CD14-positive monocyte (primary cell): ENCODE results near the gene STPG2. TPM values are rescaled to one million over a fixed set of nuclear protein-coding genes. Genes with fewer than 3 reads are reported as not detected.

ENCODE experiments used
- DNase-seq, 3 donors: peaks; one replicate each; pipeline ENCODE4 v3.0.0-alpha.2; 2011 to 2022
- H2AFZ ChIP-seq: 2 replicates; pipeline ENCODE4 v1.6.0; 2012; ENCODE audit warnings: mild to moderate bottlenecking, low read depth, low read length, inconsistent platforms; ENCODE audit not compliant: insufficient read depth, poor library complexity, severe bottlenecking
- H3K27ac ChIP-seq, 2 donors: 1 replicate in 1 of 2; 2 replicates in 1 of 2; pipeline ENCODE4 v1.5.1; 2012 to 2013; ENCODE audit warnings: low read length in 2 of 2, control low read depth in 1 of 2, inconsistent platforms in 1 of 2, low read depth in 1 of 2, mild to moderate bottlenecking in 1 of 2
- H3K27me3 ChIP-seq, 2 donors: one replicate each; pipeline versions ENCODE4 v1.6.0 to v1.6.1; 2011 to 2013; ENCODE audit warnings: low read length in 2 of 2; ENCODE audit not compliant: control insufficient read depth in 2 of 2, insufficient read depth in 2 of 2
- H3K36me3 ChIP-seq, 2 donors: replicated peaks in 1 of 2; 1 replicate in 1 of 2; 2 replicates in 1 of 2; pipeline versions ENCODE4 v1.5.1 to v1.6.1; 2012 to 2013; ENCODE audit warnings: low read length in 2 of 2, control low read depth in 1 of 2, inconsistent platforms in 1 of 2, mild to moderate bottlenecking in 1 of 2; ENCODE audit not compliant: insufficient read depth in 2 of 2, control insufficient read depth in 1 of 2
- H3K4me1 ChIP-seq, 2 donors: 1 replicate in 1 of 2; 2 replicates in 1 of 2; pipeline versions ENCODE4 v1.5.1 to v1.6.1; 2012 to 2013; ENCODE audit warnings: low read length in 2 of 2, control low read depth in 1 of 2, inconsistent platforms in 1 of 2, mild to moderate bottlenecking in 1 of 2, moderate library complexity in 1 of 2; ENCODE audit not compliant: insufficient read depth in 2 of 2, control insufficient read depth in 1 of 2
- H3K4me2 ChIP-seq: replicated peaks from 2 replicates; pipeline ENCODE3; 2012; ENCODE audit warnings: low read length, moderate library complexity, mild to moderate bottlenecking; ENCODE audit not compliant: poor library complexity, severe bottlenecking; ENCODE audit errors: extremely low read depth
- H3K4me3 ChIP-seq, 3 experiments: fragments of 200-600 bp in 1 of 3; sonication (generic) in 1 of 3; replicated peaks in 1 of 3; 1 replicate in 2 of 3; 2 replicates in 1 of 3; pipeline ENCODE4 v1.5.1; 2011 to 2013; ENCODE audit warnings: low read length in 3 of 3, mild to moderate bottlenecking in 3 of 3, control low read depth in 2 of 3, low read depth in 2 of 3, inconsistent platforms in 1 of 3, moderate library complexity in 1 of 3
- H3K79me2 ChIP-seq: 2 replicates; pipeline ENCODE4 v1.6.0; 2012; ENCODE audit warnings: mild to moderate bottlenecking, control low read depth, inconsistent platforms, low read length, moderate library complexity; ENCODE audit not compliant: insufficient read depth
- H3K9ac ChIP-seq: 2 replicates; pipeline ENCODE4 v1.6.0; 2017; ENCODE audit warnings: low read length, mild to moderate bottlenecking; ENCODE audit not compliant: insufficient read depth, poor library complexity, severe bottlenecking
- H3K9me3 ChIP-seq, 2 donors: replicated peaks in 1 of 2; 1 replicate in 1 of 2; 2 replicates in 1 of 2; pipeline versions ENCODE4 v1.5.1 to v1.6.1; 2012 to 2013; ENCODE audit warnings: low read length in 2 of 2, control low read depth in 1 of 2; ENCODE audit not compliant: control insufficient read depth in 1 of 2, insufficient read depth in 1 of 2
- H4K20me1 ChIP-seq: 2 replicates; pipeline ENCODE4 v1.6.0; 2012; ENCODE audit warnings: mild to moderate bottlenecking, low read length, control low read depth, moderate library complexity; ENCODE audit not compliant: insufficient read depth
- H3K27ac Mint-ChIP-seq, 7 donors: one replicate each; pipeline ENCODE4 v1.8.0; 2020; ENCODE audit warnings: mild to moderate bottlenecking in 7 of 7, mixed read lengths in 7 of 7, moderate library complexity in 6 of 7, inconsistent platforms in 2 of 7
- H3K27me3 Mint-ChIP-seq, 3 donors: one replicate each; pipeline ENCODE4 v1.8.0; 2021 to 2022; ENCODE audit warnings: low read depth in 3 of 3, mild to moderate bottlenecking in 3 of 3, mixed read lengths in 3 of 3, moderate library complexity in 3 of 3, inconsistent platforms in 1 of 3
- H3K36me3 Mint-ChIP-seq, 2 donors: one replicate each; pipeline ENCODE4 v1.8.0; 2020; ENCODE audit warnings: mixed read lengths in 2 of 2, inconsistent platforms in 1 of 2, mild to moderate bottlenecking in 1 of 2
- H3K4me1 Mint-ChIP-seq: one replicate; pipeline ENCODE4 v1.8.0; 2020; ENCODE audit warnings: mild to moderate bottlenecking, mixed read lengths
- H3K4me3 Mint-ChIP-seq, 2 donors: one replicate each; pipeline ENCODE4 v1.8.0; 2020; ENCODE audit warnings: mild to moderate bottlenecking in 2 of 2, mixed read lengths in 2 of 2, moderate library complexity in 1 of 2
- H3K9me3 Mint-ChIP-seq, 7 donors: one replicate each; pipeline ENCODE4 v1.8.0; 2020 to 2022; ENCODE audit warnings: mixed read lengths in 7 of 7, mild to moderate bottlenecking in 6 of 7, moderate library complexity in 6 of 7, inconsistent platforms in 2 of 7
- CTCF ChIP-seq: fragments of 200-600 bp; IDR thresholded peaks from one replicate; pipeline ENCODE4 v1.8.0; 2022; ENCODE audit warnings: antibody characterized with exemption, mild to moderate bottlenecking
- WGBS: methylation state at CpG from one replicate; pipeline ENCODE4 v1.1.5; 2013; ENCODE audit warnings: missing lambda C conversion rate; ENCODE audit not compliant: insufficient coverage; 5-methylcytosine and 5-hydroxymethylcytosine counted together
- intact Hi-C, 2 donors: fragments of 100-400 bp; cut with micrococcal nuclease; formaldehyde crosslinking; loops; one replicate each; pipeline versions ENCODE4 v1.15.0 to v1.15.1; 2023
- polyA plus RNA-seq, 3 donors: library from polyadenylated mRNA; depleted of rRNA in 1 of 3; unstranded in 2 of 3; stranded (reverse) in 1 of 3; fragments of 300-500 nt in 2 of 3; fragments of >200 nt in 1 of 3; fragmentation: Illumina TruSeq in 2 of 3; gene quantifications; 1 replicate in 2 of 3; 2 replicates in 1 of 3; pipeline ENCODE4 v1.2.3, GENCODE V29; 2012 to 2021

Gene STPG2
- polyA plus RNA-seq, 3 donors = 0.04 TPM; not detected in 2

- no peak for DNase-seq
- Mint-ChIP-seq H3K27me3 (no peaks in the 10 kb centered on the region), H3K4me3 (no peak overlapping the region), H3K9me3 (peaks cover 0 to 3% (median 0%) of the 10 kb centered on the region in 7 donors), H3K27ac (no peak overlapping the region), H3K36me3 (no peaks in the 10 kb centered on the region), H3K4me1 (no peaks in the 10 kb centered on the region)
- Histone ChIP-seq H3K27me3 (no peaks in the 10 kb centered on the region), H2AFZ (no peak overlapping the region), H3K4me3 (no peak overlapping the region), H3K79me2 (no peaks in the 10 kb centered on the region), H3K36me3 (no peaks in the 10 kb centered on the region), H4K20me1 (no peaks in the 10 kb centered on the region), H3K4me1 (no peaks in the 10 kb centered on the region), H3K27ac (no peak overlapping the region), H3K4me2 (no peak overlapping the region), H3K9ac (no peak overlapping the region), H3K9me3 (no peaks in the 10 kb centered on the region)
- no peak for TF ChIP-seq CTCF
- intact Hi-C loops = no loop called here
- 100% methylated on average over 2 of the region's 3 CpGs for WGBS
Observed at GRCh38 chr4:98181809-98182208, 38.5 kb upstream of the STPG2 start.

DNA sequence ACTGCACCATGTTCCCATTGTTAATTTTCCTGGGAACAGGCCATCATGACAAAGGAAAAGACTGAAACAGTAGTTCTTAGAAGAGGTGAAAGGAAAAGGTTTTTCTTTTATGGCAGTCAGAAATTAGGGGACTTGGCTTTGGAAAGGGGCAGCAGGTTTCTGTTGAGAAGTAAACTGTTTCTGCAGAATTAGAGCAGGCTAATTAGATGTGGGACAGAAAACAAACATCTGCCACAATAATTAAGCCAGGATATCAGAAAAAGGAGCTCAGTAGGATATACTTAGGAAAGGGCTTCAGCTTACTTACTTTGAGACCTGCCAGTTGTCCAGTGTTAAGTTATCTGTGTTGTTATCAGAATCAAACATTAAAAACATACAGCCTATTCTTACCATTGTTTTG is 36.7 kb upstream of the STPG2 start:
- H3K9ac ChIP-seq = no peak overlapping the region
- Mint-ChIP-seq H3K4me1 (no peaks in the 10 kb centered on the region), H3K27ac (no peak overlapping the region), H3K4me3 (no peak overlapping the region), H3K36me3 (no peaks in the 10 kb centered on the region), H3K9me3 (peaks cover 0 to 3% (median 0%) of the 10 kb centered on the region in 7 donors), H3K27me3 (no peaks in the 10 kb centered on the region)
- no peak for TF ChIP-seq CTCF
- no peaks in the 10 kb centered on the region for H4K20me1 ChIP-seq
- no peaks in the 10 kb centered on the region for H3K4me1 ChIP-seq
- no peak overlapping the region for H2AFZ ChIP-seq
- H3K4me2 ChIP-seq = no peak overlapping the region
- no peaks in the 10 kb centered on the region for H3K79me2 ChIP-seq
- H3K27me3 ChIP-seq = no peaks in the 10 kb centered on the region
- H3K36me3 ChIP-seq = no peaks in the 10 kb centered on the region
- intact Hi-C loops = no loop called here
- no peak overlapping the region for H3K4me3 ChIP-seq
- H3K27ac ChIP-seq = no peak overlapping the region
- H3K9me3 ChIP-seq = no peaks in the 10 kb centered on the region
- DNase-seq = no peak
